Neural crest cell (in vitro differentiated cells): ENCODE results near the gene ZNF287. TPM values are rescaled to one million over a fixed set of nuclear protein-coding genes. Genes with fewer than 3 reads are reported as not detected.

Source experiments
- DNase-seq: peaks from one replicate; pipeline ENCODE4 v3.0.0; 2021; ENCODE audit warnings: low read depth, mixed read lengths, low spot score
- H3K27ac Mint-ChIP-seq: one replicate; pipeline ENCODE4 v1.8.0; 2021; ENCODE audit warnings: mild to moderate bottlenecking, mixed read lengths; ENCODE audit not compliant: unreplicated experiment
- H3K27me3 Mint-ChIP-seq: 2 replicates; pipeline ENCODE4 v1.8.0; 2021; ENCODE audit warnings: low read depth, mild to moderate bottlenecking, mixed read lengths
- H3K36me3 Mint-ChIP-seq: 2 replicates; pipeline ENCODE4 v1.8.0; 2021; ENCODE audit warnings: low read depth, mild to moderate bottlenecking, mixed read lengths
- H3K4me1 Mint-ChIP-seq: 2 replicates; pipeline ENCODE4 v1.8.0; 2021; ENCODE audit warnings: mixed read lengths
- H3K4me3 Mint-ChIP-seq: one replicate; pipeline ENCODE4 v1.8.0; 2021; ENCODE audit warnings: mild to moderate bottlenecking, mixed read lengths
- H3K9me3 Mint-ChIP-seq: 2 replicates; pipeline ENCODE4 v1.8.0; 2021; ENCODE audit warnings: mixed read lengths
- total RNA-seq: library from RNA; stranded (reverse); gene quantifications from 2 replicates; pipeline ENCODE4 v1.2.1, GENCODE V29; 2021
- TF ChIP-seq, protein P1 (sequence below): fragments of 200-600 bp; sonication (generic); conservative IDR thresholded peaks from 2 replicates; pipeline ENCODE4 v1.5.0; 2021; ENCODE audit warnings: antibody characterized with exemption, mild to moderate bottlenecking

The ZNF287 gene
- total RNA-seq, 1 donor from 2014 or later, result 16.6 TPM

DNA sequence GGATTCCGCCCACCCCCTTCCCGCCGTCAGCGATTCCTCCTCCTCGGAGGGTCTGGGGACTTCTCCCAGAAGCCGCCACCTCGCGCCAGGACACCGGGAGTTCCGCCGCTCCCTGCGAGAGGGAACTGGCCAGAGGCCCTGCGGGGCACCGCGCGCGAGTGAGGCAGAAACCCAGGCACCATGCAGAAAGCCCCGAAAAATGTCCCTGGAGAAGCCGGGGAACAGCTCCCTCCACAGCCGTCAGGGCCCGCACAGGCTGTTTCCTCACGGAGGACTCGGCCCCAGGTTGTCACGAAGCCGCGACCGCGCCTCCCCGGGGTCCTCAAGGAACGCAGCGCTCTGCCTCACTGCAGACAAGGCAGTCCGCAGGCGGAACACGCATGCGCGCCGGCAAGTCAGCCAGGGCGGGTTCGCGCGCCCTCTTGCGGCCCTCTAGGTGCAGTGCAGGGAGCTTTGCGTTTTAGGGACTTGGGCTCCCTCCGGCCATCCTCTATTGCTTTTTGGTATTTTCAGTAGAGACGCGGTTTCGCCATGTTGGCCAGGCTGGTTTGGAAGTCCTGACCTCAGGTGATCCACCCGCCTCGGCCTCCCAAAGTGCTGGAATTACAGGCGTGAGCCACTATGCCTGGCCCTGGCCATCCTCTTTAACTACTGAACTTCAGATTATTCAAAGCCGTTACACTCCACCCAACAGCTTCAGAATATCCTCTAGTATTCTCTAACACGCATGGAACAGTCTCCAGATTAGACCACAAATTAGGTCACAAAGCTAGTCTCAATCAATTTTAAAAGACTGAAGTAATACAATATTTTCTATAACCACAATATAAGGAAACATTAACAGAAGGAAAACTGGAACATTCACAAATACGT is 20.3 kb upstream of the ZNF287 start:
- peak overlapping the region; percentile 85 for H3K4me3 Mint-ChIP-seq
- peaks cover 6% of the 10 kb centered on the region for H3K9me3 Mint-ChIP-seq
- peaks cover 36% of the 10 kb centered on the region for H3K27me3 Mint-ChIP-seq
- peak overlapping the region; percentile 81 for H3K27ac Mint-ChIP-seq
- DNase-seq, result peak; percentile 97
- TF ChIP-seq, protein P1, sequence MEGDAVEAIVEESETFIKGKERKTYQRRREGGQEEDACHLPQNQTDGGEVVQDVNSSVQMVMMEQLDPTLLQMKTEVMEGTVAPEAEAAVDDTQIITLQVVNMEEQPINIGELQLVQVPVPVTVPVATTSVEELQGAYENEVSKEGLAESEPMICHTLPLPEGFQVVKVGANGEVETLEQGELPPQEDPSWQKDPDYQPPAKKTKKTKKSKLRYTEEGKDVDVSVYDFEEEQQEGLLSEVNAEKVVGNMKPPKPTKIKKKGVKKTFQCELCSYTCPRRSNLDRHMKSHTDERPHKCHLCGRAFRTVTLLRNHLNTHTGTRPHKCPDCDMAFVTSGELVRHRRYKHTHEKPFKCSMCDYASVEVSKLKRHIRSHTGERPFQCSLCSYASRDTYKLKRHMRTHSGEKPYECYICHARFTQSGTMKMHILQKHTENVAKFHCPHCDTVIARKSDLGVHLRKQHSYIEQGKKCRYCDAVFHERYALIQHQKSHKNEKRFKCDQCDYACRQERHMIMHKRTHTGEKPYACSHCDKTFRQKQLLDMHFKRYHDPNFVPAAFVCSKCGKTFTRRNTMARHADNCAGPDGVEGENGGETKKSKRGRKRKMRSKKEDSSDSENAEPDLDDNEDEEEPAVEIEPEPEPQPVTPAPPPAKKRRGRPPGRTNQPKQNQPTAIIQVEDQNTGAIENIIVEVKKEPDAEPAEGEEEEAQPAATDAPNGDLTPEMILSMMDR, result peak; percentile 99
- H3K36me3 Mint-ChIP-seq, result peaks cover 2% of the 10 kb centered on the region
- H3K4me1 Mint-ChIP-seq, result peaks cover 15% of the 10 kb centered on the region

DNA sequence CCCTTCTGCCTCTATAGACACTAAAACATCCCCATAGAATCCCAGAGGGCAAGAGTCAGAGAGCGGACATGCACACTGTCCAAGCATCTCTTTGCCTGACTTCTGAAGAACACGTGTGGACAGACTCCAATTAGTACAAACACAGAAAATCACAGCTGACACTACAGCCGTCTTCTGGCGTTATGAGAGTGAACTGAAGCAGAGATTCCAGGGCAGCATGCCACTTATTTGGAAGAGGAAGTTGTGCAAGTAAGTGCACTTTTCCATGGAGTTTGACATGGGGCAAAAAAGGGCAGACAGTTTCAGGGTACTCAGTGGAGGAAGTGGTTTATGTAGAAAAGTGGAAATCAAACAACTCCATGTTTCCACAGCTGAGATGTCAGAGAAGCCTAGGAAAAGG is 16.8 kb upstream of the ZNF287 start:
- peak overlapping the region; percentile 6 for H3K4me3 Mint-ChIP-seq
- TF ChIP-seq, protein P1, result no peak
- H3K4me1 Mint-ChIP-seq, result peaks cover 21% of the 10 kb centered on the region
- DNase-seq, result no peak
- no peak overlapping the region for H3K27ac Mint-ChIP-seq
- peaks cover 2% of the 10 kb centered on the region for H3K36me3 Mint-ChIP-seq
- peaks cover 3% of the 10 kb centered on the region for H3K9me3 Mint-ChIP-seq
- peaks cover 48% of the 10 kb centered on the region for H3K27me3 Mint-ChIP-seq

DNA sequence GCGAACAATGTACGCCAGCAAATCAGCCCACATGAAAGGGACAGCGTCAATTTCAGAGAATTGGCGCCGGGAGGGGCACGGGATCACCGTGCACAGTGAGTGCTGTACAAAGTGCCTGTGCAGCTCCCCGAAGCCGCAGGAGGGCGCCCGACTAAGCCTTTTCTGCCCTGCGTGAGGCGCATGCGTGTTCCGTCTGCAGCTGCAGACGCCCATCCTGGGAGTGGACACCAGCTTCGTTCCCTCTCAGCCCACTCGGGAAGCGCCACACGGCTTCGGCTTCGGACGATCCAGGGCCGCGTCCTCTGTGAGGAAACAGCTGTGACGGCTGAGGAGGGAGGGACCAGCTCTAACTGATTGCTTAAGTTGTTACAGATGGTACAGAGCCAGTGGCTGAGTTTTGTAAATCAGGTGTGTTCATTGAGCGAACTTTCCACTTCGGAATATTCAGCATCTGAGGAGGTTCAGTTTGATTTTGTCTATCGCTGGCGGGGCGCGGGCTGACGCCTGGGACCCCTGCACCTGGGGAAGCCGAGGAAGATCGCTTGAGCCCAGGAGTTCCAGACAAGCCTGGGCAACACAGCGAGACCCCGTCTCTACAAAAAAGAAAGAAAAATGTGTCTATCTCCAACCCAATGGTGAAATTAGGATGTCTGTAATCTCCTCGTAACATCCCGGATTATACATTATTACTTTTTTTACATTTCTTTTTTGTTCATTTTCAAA is 15.4 kb upstream of the ZNF287 start:
- Mint-ChIP-seq H3K27ac (no peak overlapping the region), H3K27me3 (peaks cover 54% of the 10 kb centered on the region)

DNA sequence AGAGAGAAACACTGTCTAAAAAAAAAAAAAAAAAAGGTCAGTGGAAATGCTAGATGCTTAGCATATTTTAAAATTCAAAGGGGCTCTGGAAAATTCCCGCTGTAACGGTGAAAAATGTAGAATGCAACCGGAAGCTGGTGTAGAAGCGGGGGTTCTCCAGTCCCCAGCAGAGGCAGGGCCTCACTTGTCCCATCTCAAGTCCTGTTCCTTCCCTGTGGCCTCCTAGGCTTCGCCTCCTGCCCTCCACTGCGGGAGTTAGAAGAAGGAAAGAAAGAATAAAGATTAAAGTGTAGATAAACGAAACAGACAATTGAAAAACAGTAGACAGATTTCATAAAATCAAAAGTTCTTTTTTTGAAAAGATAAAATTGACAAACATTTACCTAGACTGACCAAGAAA is 14.8 kb upstream of the ZNF287 start:
- Mint-ChIP-seq H3K4me1 (peaks cover 15% of the 10 kb centered on the region), H3K4me3 (peak overlapping the region; percentile 90), H3K27ac (no peak overlapping the region), H3K27me3 (peaks cover 52% of the 10 kb centered on the region), H3K36me3 (no peaks in the 10 kb centered on the region), H3K9me3 (peaks cover 5% of the 10 kb centered on the region)
- no peak for DNase-seq
- TF ChIP-seq, protein P1, result no peak

More for the DNA sequence above, 15.4 kb upstream of the ZNF287 start:
- Mint-ChIP-seq H3K4me1 (peaks cover 18% of the 10 kb centered on the region), H3K36me3 (no peaks in the 10 kb centered on the region), H3K9me3 (peaks cover 4% of the 10 kb centered on the region), H3K4me3 (peak overlapping the region; percentile 90)
- TF ChIP-seq, protein P1, result peak; percentile 96
- peak; percentile 97 for DNase-seq

DNA sequence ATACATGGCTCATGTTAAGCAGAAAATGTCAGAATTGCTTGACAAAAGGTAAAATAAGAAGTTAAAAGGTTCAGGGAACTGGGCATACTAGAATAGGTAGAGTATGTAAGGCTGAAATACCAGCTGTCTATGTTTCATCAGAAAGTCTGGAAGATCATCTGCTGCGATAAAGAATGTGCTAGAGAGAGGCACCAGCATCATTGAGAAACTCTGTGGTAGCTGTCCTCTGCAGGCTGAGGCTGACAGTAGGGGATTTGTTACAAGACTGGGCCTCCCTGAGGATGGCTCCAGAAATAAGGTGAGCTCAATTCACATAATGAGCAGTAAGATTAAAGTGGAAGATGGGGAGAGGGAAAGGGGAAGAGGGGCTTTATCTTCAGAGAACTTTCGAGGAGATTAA is 4.5 kb upstream of the ZNF287 start:
- H3K27ac Mint-ChIP-seq, result no peak overlapping the region
- peaks cover 25% of the 10 kb centered on the region for H3K27me3 Mint-ChIP-seq
- peaks cover under 1% of the 10 kb centered on the region for H3K9me3 Mint-ChIP-seq
- peaks cover 6% of the 10 kb centered on the region for H3K4me1 Mint-ChIP-seq
- no peak overlapping the region for H3K4me3 Mint-ChIP-seq
- no peaks in the 10 kb centered on the region for H3K36me3 Mint-ChIP-seq
- DNase-seq, result no peak
- TF ChIP-seq, protein P1, result no peak
